HepG2 (cell line): Measurements from ENCODE around the gene FAF1. TPM values are rescaled to one million over a fixed set of nuclear protein-coding genes. Genes with fewer than 3 reads are reported as not detected.

ENCODE experiments used
- ATAC-seq: fragments of 200-7000 bp; cut with Tn5 transposase; 3 replicates; pipeline ENCODE4 v1.9.1; 2020; ENCODE audit warnings: mild to moderate bottlenecking, moderate library complexity
- BruUV-seq: library from RNA; stranded (reverse); fragments of 400-500 nt; replicated peaks from 2 replicates; lab custom pipeline; 2021; lab: Mats Ljungman, UMichigan
- CTCF ChIA-PET: fragments of 300-600 bp; formaldehyde crosslinking; extraction: SDS; loops from one replicate; lab custom pipeline; 2021; ENCODE audit warnings: low total read pairs, inconsistent platforms, low intra/inter-chr PET ratio; lab: Yijun Ruan, JAX
- POLR2A ChIA-PET: fragments of 350-600 bp; sonication (Branson Sonifier 250); formaldehyde crosslinking; loops from one replicate; lab custom pipeline; 2020; ENCODE audit warnings: antibody characterized with exemption, inconsistent platforms; lab: Yijun Ruan, JAX
- DNase-seq: peaks from one replicate; pipeline ENCODE4 v3.0.0-alpha.2; 2015; ENCODE audit warnings: low spot score
- FAIRE-seq: peaks from 3 replicates; lab custom pipeline; 2011; peaks lifted over from hg19 to GRCh38; lab: Jason Lieb, UNC
- H2AFZ ChIP-seq: one replicate; pipeline ENCODE4 v1.6.1; 2011; ENCODE audit warnings: low read length, inconsistent platforms
- H3K27ac ChIP-seq: fragments of 300-600 bp; 3 replicates; pipeline ENCODE4 v1.8.0; 2011; ENCODE audit warnings: mixed run types, mild to moderate bottlenecking, mixed read lengths, low read length, inconsistent platforms; ENCODE audit not compliant: insufficient read depth; ENCODE audit errors: extremely low read length
- H3K27me3 ChIP-seq, 2 experiments: fragments of 200-600 bp in 1 of 2; 2 replicates in 1 of 2; 3 replicates in 1 of 2; pipeline versions ENCODE4 v1.6.0 to v1.8.0; 2011; ENCODE audit warnings: low read length in 2 of 2, mild to moderate bottlenecking in 2 of 2, moderate library complexity in 2 of 2, inconsistent platforms in 1 of 2; ENCODE audit not compliant: insufficient read depth in 2 of 2, control insufficient read depth in 1 of 2
- H3K36me3 ChIP-seq, 2 experiments: fragments of 200-600 bp in 1 of 2; replicated peaks in 1 of 2; 2 replicates in 1 of 2; 3 replicates in 1 of 2; pipeline versions ENCODE4 v1.5.1 to v1.8.0; 2011; ENCODE audit warnings: low read length in 2 of 2, inconsistent platforms in 1 of 2; ENCODE audit not compliant: insufficient read depth in 2 of 2, control insufficient read depth in 1 of 2
- H3K4me1 ChIP-seq: 2 replicates; pipeline ENCODE4 v1.5.1; 2012; ENCODE audit warnings: low read length, inconsistent platforms; ENCODE audit not compliant: insufficient read depth
- H3K4me2 ChIP-seq: 2 replicates; pipeline ENCODE4 v1.6.0; 2011; ENCODE audit warnings: low read depth, low read length, inconsistent platforms
- H3K4me3 ChIP-seq, 3 experiments: fragments of 200-600 bp in 1 of 3; sonication (generic), shearing (Covaris generic) in 1 of 3; replicated peaks in 1 of 3; 2 replicates each; pipeline ENCODE4 v1.5.1; 2011 to 2016; ENCODE audit warnings: low read length in 3 of 3, inconsistent platforms in 2 of 3, low read depth in 2 of 3, mild to moderate bottlenecking in 2 of 3, control low read depth in 1 of 3, mixed read lengths in 1 of 3; ENCODE audit not compliant: insufficient read depth in 1 of 3
- H3K79me2 ChIP-seq: one replicate; pipeline ENCODE4 v1.6.1; 2011; ENCODE audit warnings: low read length, inconsistent platforms; ENCODE audit not compliant: insufficient read depth
- H3K9ac ChIP-seq: 2 replicates; pipeline ENCODE4 v1.6.0; 2011; ENCODE audit warnings: mild to moderate bottlenecking, low read depth, low read length, inconsistent platforms; ENCODE audit not compliant: insufficient read depth
- H3K9me3 ChIP-seq: 2 replicates; pipeline ENCODE4 v1.5.1; 2012; ENCODE audit warnings: mild to moderate bottlenecking, low read length
- H4K20me1 ChIP-seq: 2 replicates; pipeline ENCODE4 v1.6.0; 2011; ENCODE audit warnings: inconsistent platforms, mild to moderate bottlenecking, low read length, moderate library complexity; ENCODE audit not compliant: insufficient read depth
- ATF5 ChIP-seq: sonication (generic); formaldehyde crosslinking; IDR thresholded peaks from 2 replicates; pipeline ENCODE4 v1.4.0; 2020; ENCODE audit warnings: mild to moderate bottlenecking, low read depth, missing genetic modification reagents
- MTERF4 ChIP-seq: sonication (generic); formaldehyde crosslinking; IDR thresholded peaks from 2 replicates; pipeline ENCODE4 v1.8.0; 2023; ENCODE audit warnings: mild to moderate bottlenecking, missing genetic modification reagents
- ZBTB14 ChIP-seq: sonication (generic); formaldehyde crosslinking; IDR thresholded peaks from 2 replicates; pipeline ENCODE4 v1.4.0; 2020; ENCODE audit warnings: missing genetic modification reagents
- ZGPAT ChIP-seq: IDR thresholded peaks from 2 replicates; pipeline ENCODE4 v1.6.1; 2016; ENCODE audit warnings: mild to moderate bottlenecking
- ZNF629 ChIP-seq: sonication (generic); formaldehyde crosslinking; conservative IDR thresholded peaks from 2 replicates; pipeline ENCODE4 v1.5.0; 2020; ENCODE audit warnings: missing genetic modification reagents
- ZNF704 ChIP-seq: sonication (generic); formaldehyde crosslinking; IDR thresholded peaks from 2 replicates; pipeline ENCODE4 v1.8.1; 2023; ENCODE audit warnings: mild to moderate bottlenecking, inconsistent platforms, moderate library complexity, missing genetic modification reagents, borderline replicate concordance
- whole genome bisulfite sequencing: methylation state at CpG from one replicate; pipeline ENCODE4 v1.1.6; 2017; ENCODE audit warnings: low lambda C conversion rate; 5-methylcytosine and 5-hydroxymethylcytosine counted together
- in situ Hi-C: cut with HindIII; loops from 2 replicates; pipeline ENCODE4 v1.10.0; 2017; ENCODE audit warnings: low pct_unique_long_range_greater_than_20kb; ENCODE audit not compliant: extremely low pct_ligation_motif_present
- intact Hi-C: fragments of 100-400 bp; cut with micrococcal nuclease; formaldehyde crosslinking; loops from one replicate; pipeline ENCODE4 v1.10.0; 2022; ENCODE audit not compliant: unreplicated experiment
- polyA plus RNA-seq, 8 experiments: library from polyadenylated mRNA; depleted of rRNA in 3 of 8; stranded (reverse) in 7 of 8; unstranded in 1 of 8; fragments of >200 nt; fragmentation: Illumina TruSeq in 4 of 8; extraction: Trizol in 4 of 8; gene quantifications; 2 replicates each; pipeline versions ENCODE4 v1.2.1 to v1.2.3, GENCODE V29; 2011 to 2016; ENCODE audit warnings: low read depth in 4 of 8, missing spikeins in 1 of 8, mixed read lengths in 1 of 8; ENCODE audit not compliant: insufficient read depth in 1 of 8
- total RNA-seq, 5 experiments: library from RNA; depleted of rRNA; stranded (reverse); fragments of >200 nt; fragmentation: Illumina TruSeq; extraction: Trizol; gene quantifications; 2 replicates each; pipeline ENCODE4 v1.2.3, GENCODE V29; 2016; ENCODE audit warnings: low read depth in 1 of 5

The FAF1 gene
- total and polyA plus RNA-seq, 2 of the 13 experiments (the other 11 are each of a cell fraction or from before 2014, with no cell fraction given), result 19.4 to 63.3 TPM

GRCh38 chr1:50973875-50974617, 14.0 kb upstream of the FAF1 start:
- H3K4me1 ChIP-seq, result peaks cover 24% of the 10 kb centered on the region
- DNase-seq, result no peak
- no TSS peak for BruUV-seq
- H3K9me3 ChIP-seq, result no peaks in the 10 kb centered on the region
- intact Hi-C loops, result no loop called here
- TF ChIP-seq ZGPAT (CRISPR knock-in tag), result no peak
- TF ChIP-seq, all 625 proteins: peak for 0
- H3K9ac ChIP-seq, result no peak overlapping the region
- peaks cover 39% of the 10 kb centered on the region for H3K79me2 ChIP-seq
- H2AFZ ChIP-seq, result no peak overlapping the region
- 96% methylated on average over 12 of the region's 13 CpGs for WGBS
- ATAC-seq, result no peak
- ChIA-PET POLR2A (no interaction called here), CTCF (no interaction called here)
- H3K4me2 ChIP-seq, result no peak overlapping the region
- in situ Hi-C loops, result loop anchor here (10.0 kb wide), 1 partner anchor 61 kb away; no protein-coding TSS in a partner anchor
- no peak for FAIRE-seq
- H3K27me3 ChIP-seq, result no peaks in the 10 kb centered on the region; a peak in 1 of 5 replicates
- H4K20me1 ChIP-seq, result no peaks in the 10 kb centered on the region
- no peak overlapping the region for H3K27ac ChIP-seq
- H3K36me3 ChIP-seq, result peaks cover 0 to 4% of the 10 kb centered on the region in 2 experiments; a peak in 2 of 5 replicates
- no peak overlapping the region for H3K4me3 ChIP-seq

GRCh38 chr1:50973255-50973654, 13.2 kb upstream of the FAF1 start:
- Histone ChIP-seq H3K27ac (no peak overlapping the region), H2AFZ (no peak overlapping the region), H3K4me1 (peaks cover 23% of the 10 kb centered on the region), H3K36me3 (peaks cover 0 to 4% of the 10 kb centered on the region in 2 experiments; a peak in 2 of 5 replicates), H3K79me2 (peaks cover 35% of the 10 kb centered on the region), H3K27me3 (no peaks in the 10 kb centered on the region; a peak in 1 of 5 replicates), H3K4me3 (no peak overlapping the region), H3K9ac (no peak overlapping the region), H3K9me3 (no peaks in the 10 kb centered on the region), H3K4me2 (no peak overlapping the region), H4K20me1 (no peaks in the 10 kb centered on the region)
- CTCF ChIA-PET, result no interaction called here
- POLR2A ChIA-PET, result no interaction called here
- DNase-seq, result no peak
- 96% methylated on average over 1 of the region's 1 CpG for WGBS
- intact Hi-C loops (no loop called here), in situ Hi-C loops (loop anchor here (10.0 kb wide), 1 partner anchor 62 kb away; no protein-coding TSS in a partner anchor)
- FAIRE-seq, result no peak
- no TSS peak for BruUV-seq
- ATAC-seq, result no peak
- no peak for TF ChIP-seq ZBTB14 (CRISPR knock-in tag)
- no peak for TF ChIP-seq ATF5 (CRISPR knock-in tag)
- TF ChIP-seq ZNF629, result no peak
- no peak for TF ChIP-seq MTERF4
- TF ChIP-seq ZNF704, result no peak
